MM.1S (cell line): Measurements from ENCODE around the gene EFHD2.

ENCODE experiments used
- EZH2 ChIP-seq: fragments of 300-600 bp; sonication (generic); optimal IDR thresholded peaks from 2 replicates; pipeline ENCODE3; 2017; ENCODE audit warnings: low read depth, mild to moderate bottlenecking, antibody characterized with exemption, low read length, mixed read lengths
- EZH2phosphoT487 ChIP-seq: fragments of 300-600 bp; sonication (generic); IDR thresholded peaks from 2 replicates; pipeline ENCODE4 v1.6.1; 2018; ENCODE audit warnings: antibody characterized with exemption, low read length
- TF ChIP-seq, protein P1 (sequence below): fragments of 300-600 bp; sonication (generic); IDR thresholded peaks from 2 replicates; pipeline ENCODE4 v1.5.1; 2016; ENCODE audit warnings: antibody characterized with exemption, low read length, mixed read lengths

DNA sequence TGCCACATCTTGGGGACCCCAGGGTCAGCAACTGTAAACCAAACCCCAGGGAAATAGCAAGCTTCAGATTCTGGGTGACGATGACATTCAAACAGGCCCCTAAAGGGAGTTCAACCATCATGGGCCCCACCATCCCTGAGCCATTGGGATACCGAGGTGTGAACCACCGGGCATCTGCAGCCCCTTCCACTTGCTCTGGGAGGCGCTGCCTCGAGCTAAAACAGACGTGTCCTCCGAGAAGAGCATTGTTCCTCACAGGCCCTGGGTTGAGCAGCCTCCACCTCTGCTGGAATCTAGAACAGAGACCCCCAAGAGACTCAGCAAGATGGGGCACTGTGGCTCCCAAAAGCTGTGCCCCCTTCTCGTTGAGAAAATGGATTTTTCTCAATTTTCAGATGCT, 19.0 kb upstream of the EFHD2 start:
- TF ChIP-seq, protein P1, sequence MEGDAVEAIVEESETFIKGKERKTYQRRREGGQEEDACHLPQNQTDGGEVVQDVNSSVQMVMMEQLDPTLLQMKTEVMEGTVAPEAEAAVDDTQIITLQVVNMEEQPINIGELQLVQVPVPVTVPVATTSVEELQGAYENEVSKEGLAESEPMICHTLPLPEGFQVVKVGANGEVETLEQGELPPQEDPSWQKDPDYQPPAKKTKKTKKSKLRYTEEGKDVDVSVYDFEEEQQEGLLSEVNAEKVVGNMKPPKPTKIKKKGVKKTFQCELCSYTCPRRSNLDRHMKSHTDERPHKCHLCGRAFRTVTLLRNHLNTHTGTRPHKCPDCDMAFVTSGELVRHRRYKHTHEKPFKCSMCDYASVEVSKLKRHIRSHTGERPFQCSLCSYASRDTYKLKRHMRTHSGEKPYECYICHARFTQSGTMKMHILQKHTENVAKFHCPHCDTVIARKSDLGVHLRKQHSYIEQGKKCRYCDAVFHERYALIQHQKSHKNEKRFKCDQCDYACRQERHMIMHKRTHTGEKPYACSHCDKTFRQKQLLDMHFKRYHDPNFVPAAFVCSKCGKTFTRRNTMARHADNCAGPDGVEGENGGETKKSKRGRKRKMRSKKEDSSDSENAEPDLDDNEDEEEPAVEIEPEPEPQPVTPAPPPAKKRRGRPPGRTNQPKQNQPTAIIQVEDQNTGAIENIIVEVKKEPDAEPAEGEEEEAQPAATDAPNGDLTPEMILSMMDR = no peak
- TF ChIP-seq EZH2phosphoT487 = no peak
- no peak for TF ChIP-seq EZH2
